ENCODE data around the gene C5AR1. TPM values are rescaled to one million over a fixed set of nuclear protein-coding genes. Genes with fewer than 3 reads are reported as not detected.
A peak's percentile ranks its signal among the peaks of the same experiment; 100 is the strongest.
"Not testable (repeated sequence)": the region's sequence is repeated elsewhere in the genome, so short reads cannot be mapped to it uniquely, and the experiment has no call there.

Gene C5AR1
- total RNA-seq, 1 experiment from 2014 or later = 6.2 TPM

- Mint-ChIP-seq H3K4me3 (ENCODE audit: low read depth, unreplicated experiment) (no peak overlapping the region), H3K4me1 (ENCODE audit: low read depth, unreplicated experiment) (peaks cover under 1% of the 10 kb centered on the region), H3K27me3 (ENCODE audit: unreplicated experiment) (no peaks in the 10 kb centered on the region), H3K36me3 (ENCODE audit: insufficient read depth, unreplicated experiment) (peaks cover 84% of the 10 kb centered on the region), H3K27ac (ENCODE audit: unreplicated experiment) (no peak overlapping the region), H3K9me3 (ENCODE audit: low read depth, unreplicated experiment) (no peaks in the 10 kb centered on the region)
- no peak for DNase-seq
- intact Hi-C loops (cut with micrococcal nuclease; ENCODE audit: unreplicated experiment) = no loop called here
- no TSS peak for BruUV-seq (replicated peaks)
- peak; percentile 55 for TF ChIP-seq CTCF (IDR thresholded peaks at IDR 0.05; ENCODE audit: unreplicated experiment)
- CTCF ChIA-PET = no interaction called here
Observed at GRCh38 chr19:47357788-47358680, 48.4 kb downstream of the C5AR1 start.

DNA sequence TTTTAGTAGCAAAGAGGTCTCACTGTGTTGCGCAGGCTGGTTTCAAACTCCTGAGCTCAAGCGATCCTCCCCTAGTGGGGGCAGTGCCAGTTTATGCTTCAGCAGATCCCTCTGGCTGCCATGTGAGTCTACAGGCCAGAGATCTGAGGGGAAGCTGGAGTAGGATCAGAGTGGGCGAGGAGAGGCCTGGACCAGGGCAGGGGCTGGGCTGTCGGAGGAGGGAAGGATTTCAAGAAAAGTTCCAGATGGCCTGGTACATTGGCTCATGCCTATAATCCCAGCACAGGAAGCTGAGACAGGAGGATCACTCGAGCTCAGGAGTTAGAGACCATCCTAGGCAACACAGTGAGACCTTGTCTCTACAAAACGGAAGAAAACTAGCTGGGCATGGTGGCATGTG lies 49.3 kb downstream of the C5AR1 start:
- no peak for DNase-seq
- Mint-ChIP-seq H3K9me3 (ENCODE audit: low read depth, unreplicated experiment) (no peaks in the 10 kb centered on the region), H3K27ac (ENCODE audit: unreplicated experiment) (no peak overlapping the region), H3K4me3 (ENCODE audit: low read depth, unreplicated experiment) (no peak overlapping the region), H3K4me1 (ENCODE audit: low read depth, unreplicated experiment) (no peaks in the 10 kb centered on the region), H3K27me3 (ENCODE audit: unreplicated experiment) (no peaks in the 10 kb centered on the region), H3K36me3 (ENCODE audit: insufficient read depth, unreplicated experiment) (peaks cover 93% of the 10 kb centered on the region)
- intact Hi-C loops (cut with micrococcal nuclease; ENCODE audit: unreplicated experiment) = no loop called here
- CTCF ChIA-PET = interaction anchor here (0.5 kb wide), 1 partner anchor 465 kb away, joined by 13 read pairs; no protein-coding TSS in a partner anchor
- BruUV-seq (replicated peaks) = no TSS peak
- TF ChIP-seq CTCF (IDR thresholded peaks at IDR 0.05; ENCODE audit: unreplicated experiment) = no peak

- Mint-ChIP-seq H3K9me3 (ENCODE audit: low read depth, unreplicated experiment) (no peaks in the 10 kb centered on the region), H3K27me3 (ENCODE audit: unreplicated experiment) (no peaks in the 10 kb centered on the region), H3K27ac (ENCODE audit: unreplicated experiment) (no peak overlapping the region), H3K4me1 (ENCODE audit: low read depth, unreplicated experiment) (no peaks in the 10 kb centered on the region), H3K4me3 (ENCODE audit: low read depth, unreplicated experiment) (no peak overlapping the region), H3K36me3 (ENCODE audit: insufficient read depth, unreplicated experiment) (peaks cover 81% of the 10 kb centered on the region)
- intact Hi-C loops (cut with micrococcal nuclease; ENCODE audit: unreplicated experiment) = no loop called here
- TF ChIP-seq CTCF (IDR thresholded peaks at IDR 0.05; ENCODE audit: unreplicated experiment) = no peak
- no peak for DNase-seq
- BruUV-seq (replicated peaks) = no TSS peak
- CTCF ChIA-PET = interaction anchor here (0.6 kb wide), 1 partner anchor 88 kb away, joined by 4 read pairs; no protein-coding TSS in a partner anchor
Observed at GRCh38 chr19:47362321-47362720, 52.7 kb downstream of the C5AR1 start.

- H3K9me3 Mint-ChIP-seq (ENCODE audit: low read depth, unreplicated experiment) = no peaks in the 10 kb centered on the region
- H3K4me3 Mint-ChIP-seq (ENCODE audit: low read depth, unreplicated experiment) = no peak overlapping the region
- DNase-seq = no peak
- no TSS peak for BruUV-seq (replicated peaks)
- intact Hi-C loops (cut with micrococcal nuclease; ENCODE audit: unreplicated experiment) = no loop called here
- no peaks in the 10 kb centered on the region for H3K4me1 Mint-ChIP-seq (ENCODE audit: low read depth, unreplicated experiment)
- peaks cover 74% of the 10 kb centered on the region for H3K36me3 Mint-ChIP-seq (ENCODE audit: insufficient read depth, unreplicated experiment)
- no peak for TF ChIP-seq CTCF (IDR thresholded peaks at IDR 0.05; ENCODE audit: unreplicated experiment)
- H3K27me3 Mint-ChIP-seq (ENCODE audit: unreplicated experiment) = no peaks in the 10 kb centered on the region
- CTCF ChIA-PET = no interaction called here
- no peak overlapping the region for H3K27ac Mint-ChIP-seq (ENCODE audit: unreplicated experiment)
Observed at GRCh38 chr19:47363758-47364531, 54.3 kb downstream of the C5AR1 start.

DNA sequence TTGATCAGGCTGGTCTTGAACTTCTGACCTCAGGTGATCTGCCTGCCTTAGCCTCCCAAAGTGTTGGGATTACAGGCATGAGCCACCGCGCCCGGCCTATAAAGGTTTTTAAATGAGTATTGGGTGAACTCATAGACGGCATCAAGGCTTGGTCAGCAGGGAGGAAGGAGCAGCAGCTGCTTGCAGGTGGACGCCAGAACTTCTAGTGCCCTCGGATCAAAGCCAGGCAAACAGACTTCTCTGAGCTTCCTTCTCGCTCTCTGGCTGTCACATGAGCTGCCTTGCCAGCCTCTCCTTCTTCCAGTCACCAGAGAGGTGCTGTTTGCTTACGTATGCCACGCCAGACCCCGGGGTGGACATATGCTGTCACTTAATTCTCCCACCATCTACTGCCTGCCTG lies 55.8 kb downstream of the C5AR1 start:
- BruUV-seq (replicated peaks); H3K4me1 Mint-ChIP-seq (ENCODE audit: low read depth, unreplicated experiment); CTCF ChIA-PET; H3K4me3 Mint-ChIP-seq (ENCODE audit: low read depth, unreplicated experiment); H3K27me3 Mint-ChIP-seq (ENCODE audit: unreplicated experiment); DNase-seq; H3K9me3 Mint-ChIP-seq (ENCODE audit: low read depth, unreplicated experiment); intact Hi-C loops (cut with micrococcal nuclease; ENCODE audit: unreplicated experiment); H3K27ac Mint-ChIP-seq (ENCODE audit: unreplicated experiment): not testable (repeated sequence)
- peaks cover 73% of the 10 kb centered on the region for H3K36me3 Mint-ChIP-seq (ENCODE audit: insufficient read depth, unreplicated experiment)

All from Calu3 (cell line).